ENCODE results near the gene SNCAIP. TPM values are rescaled to one million over a fixed set of nuclear protein-coding genes. Genes with fewer than 3 reads are reported as not detected.

The SNCAIP gene
- total RNA-seq, 4 donors from 2014 or later: 11.5 to 36.3 (median 15.2) TPM

DNA sequence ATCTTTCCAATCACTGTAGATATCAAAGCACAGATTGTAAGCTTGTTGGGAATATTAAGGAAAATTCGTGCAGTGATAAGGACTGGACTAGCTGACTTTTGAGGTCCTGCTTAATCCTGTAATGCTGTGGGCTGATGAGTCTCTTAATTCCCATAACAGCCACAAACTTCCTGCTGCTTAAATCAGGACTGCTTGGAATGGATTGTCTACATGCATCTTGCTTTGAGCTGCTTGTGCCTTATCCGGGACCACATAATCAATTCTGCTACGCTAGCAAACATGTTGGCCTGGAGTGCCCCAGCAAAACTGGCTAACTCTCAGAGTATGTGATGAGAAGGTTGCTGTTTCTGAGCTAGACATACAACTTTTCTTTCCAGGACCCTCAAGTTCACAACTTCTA is 79.6 kb downstream of the SNCAIP start:
- TF ChIP-seq, protein P1, sequence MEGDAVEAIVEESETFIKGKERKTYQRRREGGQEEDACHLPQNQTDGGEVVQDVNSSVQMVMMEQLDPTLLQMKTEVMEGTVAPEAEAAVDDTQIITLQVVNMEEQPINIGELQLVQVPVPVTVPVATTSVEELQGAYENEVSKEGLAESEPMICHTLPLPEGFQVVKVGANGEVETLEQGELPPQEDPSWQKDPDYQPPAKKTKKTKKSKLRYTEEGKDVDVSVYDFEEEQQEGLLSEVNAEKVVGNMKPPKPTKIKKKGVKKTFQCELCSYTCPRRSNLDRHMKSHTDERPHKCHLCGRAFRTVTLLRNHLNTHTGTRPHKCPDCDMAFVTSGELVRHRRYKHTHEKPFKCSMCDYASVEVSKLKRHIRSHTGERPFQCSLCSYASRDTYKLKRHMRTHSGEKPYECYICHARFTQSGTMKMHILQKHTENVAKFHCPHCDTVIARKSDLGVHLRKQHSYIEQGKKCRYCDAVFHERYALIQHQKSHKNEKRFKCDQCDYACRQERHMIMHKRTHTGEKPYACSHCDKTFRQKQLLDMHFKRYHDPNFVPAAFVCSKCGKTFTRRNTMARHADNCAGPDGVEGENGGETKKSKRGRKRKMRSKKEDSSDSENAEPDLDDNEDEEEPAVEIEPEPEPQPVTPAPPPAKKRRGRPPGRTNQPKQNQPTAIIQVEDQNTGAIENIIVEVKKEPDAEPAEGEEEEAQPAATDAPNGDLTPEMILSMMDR (IDR thresholded peaks at IDR 0.05): no peak
- ATAC-seq (ENCODE audit: low FRiP score): no peak
- no peak for DNase-seq (ENCODE audit: low spot score)

DNA sequence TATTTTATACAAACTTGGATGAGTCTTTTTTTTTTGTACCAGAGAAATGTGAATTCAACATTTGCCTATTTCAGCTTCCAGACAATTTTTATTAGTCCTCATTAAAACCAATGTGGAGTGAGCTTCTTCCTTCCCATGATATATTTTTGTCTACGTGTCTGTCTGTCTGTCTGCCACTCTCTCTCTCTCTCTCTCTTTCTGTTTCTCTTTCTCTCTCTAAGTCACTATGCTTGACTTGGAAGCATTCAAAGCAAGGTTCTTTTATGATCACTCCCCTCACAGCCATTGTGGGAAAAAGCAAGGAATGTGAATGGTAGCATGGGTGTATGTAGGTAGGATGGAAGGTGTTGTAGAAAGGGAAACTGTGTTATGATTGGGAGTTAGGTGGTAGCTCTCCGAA is 80.2 kb downstream of the SNCAIP start:
- TF ChIP-seq, protein P1 (IDR thresholded peaks at IDR 0.05): no peak
- no peak for DNase-seq (ENCODE audit: low spot score)
- ATAC-seq (ENCODE audit: low FRiP score): no peak

DNA sequence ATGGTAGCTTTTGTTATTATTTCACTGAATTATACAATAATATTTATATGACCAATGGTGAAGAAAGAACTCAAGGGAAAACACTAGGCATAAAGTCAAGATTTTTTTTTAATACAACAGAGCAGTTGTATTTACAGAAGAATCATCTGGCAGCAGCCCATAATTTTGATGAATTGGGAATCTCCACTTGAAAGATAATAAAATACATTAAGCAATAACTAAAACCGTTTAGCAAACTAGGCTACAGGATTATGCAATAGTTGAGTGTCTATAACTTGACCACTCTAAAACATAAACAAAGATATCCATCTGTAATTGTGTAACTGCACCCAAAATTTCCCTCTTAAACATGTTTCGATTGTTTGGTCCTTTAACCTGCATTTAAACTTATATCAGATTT is 80.8 kb downstream of the SNCAIP start:
- ATAC-seq (ENCODE audit: low FRiP score): no peak
- no peak for DNase-seq (ENCODE audit: low spot score)
- TF ChIP-seq, protein P1 (IDR thresholded peaks at IDR 0.05): no peak

DNA sequence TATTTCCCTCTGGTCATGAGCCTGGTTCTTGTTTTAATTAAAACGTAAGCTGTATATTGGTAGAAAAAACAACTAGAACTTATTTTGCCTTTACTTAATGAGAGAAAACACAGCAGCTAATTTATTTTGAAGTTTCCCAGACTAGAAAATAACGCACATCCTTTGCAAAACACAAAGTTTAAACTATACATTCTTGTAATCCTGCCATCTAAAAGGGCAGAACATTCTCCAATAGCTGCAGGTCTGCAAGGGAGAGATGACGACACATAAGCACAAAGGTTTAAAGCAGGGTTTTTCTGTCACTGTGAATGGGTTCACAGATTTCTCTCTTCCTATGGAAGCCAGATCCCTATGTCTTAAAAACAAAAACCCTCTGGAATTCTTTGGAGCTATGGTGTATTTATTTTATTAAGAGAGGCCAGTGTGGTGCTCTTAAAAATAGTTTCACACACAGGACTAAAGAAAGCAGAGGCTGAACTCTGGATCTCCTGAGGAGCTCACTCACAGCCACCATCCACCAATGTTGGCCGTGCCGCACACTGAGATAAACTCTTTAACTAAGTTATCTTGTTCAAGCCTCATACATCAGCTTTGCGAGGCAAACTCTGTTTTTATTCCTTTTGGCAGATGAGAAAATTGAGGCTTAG is 82.4 kb downstream of the SNCAIP start:
- DNase-seq (ENCODE audit: low spot score) (no peak), ATAC-seq (ENCODE audit: low FRiP score) (no peak)
- TF ChIP-seq, protein P1 (IDR thresholded peaks at IDR 0.05): no peak

DNA sequence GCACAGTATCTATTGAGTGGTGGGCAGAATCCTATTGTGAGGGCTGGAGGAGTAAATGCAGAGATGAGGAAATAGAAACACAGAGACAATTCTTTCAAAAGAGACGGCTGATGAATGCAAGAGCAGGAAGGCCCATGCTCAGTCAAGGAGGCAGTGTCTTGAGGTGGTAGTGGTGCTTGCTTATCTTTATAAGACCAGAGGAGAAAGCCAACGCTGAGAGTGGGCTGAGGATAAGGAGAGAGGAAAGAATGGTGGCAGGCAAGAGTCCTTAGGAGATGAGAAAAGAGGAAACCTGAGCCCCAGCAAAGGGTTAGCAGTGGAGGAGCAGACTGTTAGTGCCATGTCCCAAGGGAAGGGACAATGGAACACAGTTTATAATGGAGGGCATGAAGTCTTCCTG is 86.0 kb downstream of the SNCAIP start:
- no peak for DNase-seq (ENCODE audit: low spot score)
- TF ChIP-seq, protein P1 (IDR thresholded peaks at IDR 0.05): no peak

DNA sequence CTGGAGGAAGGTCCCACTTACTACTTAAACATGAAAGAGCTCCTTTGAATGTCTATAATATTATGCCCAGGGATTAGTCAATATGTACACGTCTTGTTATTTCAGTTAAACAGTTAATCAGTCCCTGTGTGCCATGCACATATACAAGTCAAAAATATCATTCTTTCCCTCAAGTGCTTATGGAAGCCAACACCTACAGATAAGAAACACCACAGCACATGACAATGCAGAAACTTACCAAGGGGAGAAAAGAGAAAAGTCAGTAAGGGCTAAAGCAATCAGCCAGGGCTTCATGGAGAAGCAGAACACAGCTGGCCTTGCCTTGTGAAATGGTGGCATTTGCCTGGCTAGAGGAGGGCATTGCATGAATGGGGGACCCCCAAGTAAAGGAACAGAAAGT is 88.3 kb downstream of the SNCAIP start:
- TF ChIP-seq, protein P1 (IDR thresholded peaks at IDR 0.05): no peak
- DNase-seq (ENCODE audit: low spot score): no peak
- no peak for ATAC-seq (ENCODE audit: low FRiP score)

More for the DNA sequence above, 86.0 kb downstream of the SNCAIP start:
- ATAC-seq (ENCODE audit: low FRiP score): no peak

DNA sequence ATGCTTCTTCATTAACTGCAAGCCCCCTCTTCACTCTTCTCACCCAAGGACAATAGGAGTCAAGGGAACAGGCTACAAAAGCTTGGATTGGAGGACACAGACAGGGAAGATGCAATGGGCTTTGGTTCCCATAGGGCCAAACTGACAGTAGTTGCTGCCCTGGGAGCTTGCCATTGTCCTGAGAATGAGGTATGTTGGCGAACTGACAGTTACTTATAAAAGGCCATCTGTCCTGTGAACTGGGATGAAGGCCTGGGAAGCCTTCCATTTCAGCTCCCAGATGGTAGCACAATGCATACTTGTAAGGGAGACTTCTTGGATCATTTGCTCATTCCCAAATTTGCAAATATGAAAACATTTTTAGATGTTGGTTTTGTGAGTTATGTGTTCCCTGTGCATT is 88.9 kb downstream of the SNCAIP start:
- ATAC-seq (ENCODE audit: low FRiP score) (no peak), DNase-seq (ENCODE audit: low spot score) (no peak)
- TF ChIP-seq, protein P1 (IDR thresholded peaks at IDR 0.05): no peak

Measured in omental fat pad (tissue), 4 donors.